SK-N-DZ (cell line): ENCODE results near the gene ARHGEF26.

Experiments
- DNase-seq: peaks from one replicate; pipeline ENCODE4 v3.0.0-alpha.2; 2015; ENCODE audit warnings: low spot score

ARHGEF26 gene

GRCh38 chr3:154250291-154250690, 129.1 kb downstream of the ARHGEF26 start:
- no peak for DNase-seq

DNA sequence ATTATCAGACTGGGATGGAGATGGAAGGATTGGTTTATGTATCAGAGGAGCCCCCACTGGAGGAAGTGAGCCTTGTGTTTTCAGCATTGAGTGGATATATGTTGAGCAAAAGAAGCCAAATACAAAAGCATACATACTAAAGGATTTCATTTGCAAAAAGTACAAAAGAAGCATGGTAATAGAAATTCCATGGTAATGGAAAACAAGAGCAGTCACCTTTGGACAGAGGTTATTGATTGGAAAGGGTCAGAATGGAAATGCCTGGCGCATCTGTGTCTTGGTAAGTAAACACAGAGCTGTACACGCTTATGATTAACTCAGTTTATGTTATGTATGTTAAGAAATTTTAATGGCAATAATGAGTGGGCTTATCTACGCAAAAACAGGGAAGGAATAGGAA, 130.4 kb downstream of the ARHGEF26 start:
- no peak for DNase-seq

DNA sequence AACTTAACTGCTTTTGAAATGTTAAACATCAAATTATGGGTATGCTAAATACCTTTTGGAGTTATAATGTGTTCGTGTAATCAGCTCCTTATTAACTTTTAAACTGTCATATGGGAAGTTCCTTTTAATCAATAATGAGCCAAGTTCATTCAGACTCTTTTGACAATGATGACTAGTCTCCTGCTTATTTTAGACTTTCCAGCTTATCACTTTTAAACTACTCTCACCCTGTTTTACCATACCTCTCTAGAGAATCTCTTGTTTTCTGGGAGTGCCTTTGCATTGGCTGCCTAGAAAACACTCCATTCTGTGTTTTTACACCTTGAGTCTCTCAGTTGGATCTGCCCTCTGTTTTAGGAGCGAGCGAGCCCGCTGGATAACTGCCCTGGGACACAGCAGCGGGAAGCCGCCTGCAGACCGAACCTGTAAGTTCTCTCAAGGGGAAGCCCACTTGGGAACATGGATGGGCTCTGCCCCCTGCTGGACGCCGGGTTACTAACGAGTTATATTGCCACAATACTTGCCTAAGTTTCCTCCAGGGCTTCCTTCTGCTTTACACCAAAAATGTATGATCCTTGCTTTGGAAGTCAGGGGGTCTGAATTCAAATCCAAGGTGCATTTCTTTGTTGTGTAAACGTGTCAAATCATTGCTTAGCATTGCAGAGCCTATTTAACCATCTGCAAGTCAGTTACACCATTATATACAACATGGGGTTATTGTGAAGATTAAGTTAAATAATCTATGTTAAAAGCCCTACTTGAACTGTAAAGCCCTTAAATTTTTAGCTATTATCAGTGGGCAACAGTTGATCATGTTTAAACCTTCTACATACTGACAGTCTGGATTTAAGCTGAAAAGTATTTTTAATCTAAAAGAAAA, 131.8 kb downstream of the ARHGEF26 start:
- DNase-seq, result peak; percentile 84

- DNase-seq, result no peak
Observed at GRCh38 chr3:154254527-154254926, 133.3 kb downstream of the ARHGEF26 start.

DNA sequence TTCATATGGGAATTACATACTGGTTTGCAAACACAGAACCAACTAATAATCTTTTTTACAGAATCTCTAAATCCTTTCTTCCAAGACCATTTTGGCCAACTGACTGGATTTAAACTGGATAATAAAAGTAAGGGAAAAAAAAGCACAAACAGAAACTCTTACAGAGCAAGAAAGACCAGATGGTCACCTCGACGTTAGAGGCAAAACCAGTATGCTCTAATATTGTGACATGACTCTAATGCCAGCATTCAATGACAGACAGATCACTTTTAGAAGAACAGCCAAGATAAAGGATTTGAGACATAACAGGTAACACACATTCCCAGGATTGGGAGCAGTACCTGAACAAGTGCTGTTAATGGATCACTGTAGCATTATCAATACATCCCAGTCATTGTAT, 152.2 kb downstream of the ARHGEF26 start:
- no peak for DNase-seq

GRCh38 chr3:154274348-154274747, 153.2 kb downstream of the ARHGEF26 start:
- DNase-seq, result no peak

DNA sequence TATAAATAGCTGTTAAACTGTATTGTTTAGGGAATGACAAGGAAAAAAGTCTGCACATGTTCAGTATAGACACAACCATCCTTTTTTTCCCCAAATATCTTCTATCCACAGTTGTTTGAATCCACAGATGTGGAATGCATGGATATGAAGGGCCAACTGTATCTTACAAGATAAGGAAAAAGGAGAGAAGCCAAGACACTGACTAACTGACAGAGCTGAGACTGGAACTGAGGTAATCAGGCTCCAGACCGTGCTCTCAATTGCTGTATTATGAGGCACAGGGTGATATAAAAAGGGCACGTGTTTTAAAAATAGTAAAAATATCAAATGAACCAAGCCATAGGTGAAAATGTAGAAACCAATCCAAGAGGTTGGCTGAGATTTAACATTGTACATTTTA, 154.1 kb downstream of the ARHGEF26 start:
- no peak for DNase-seq

DNA sequence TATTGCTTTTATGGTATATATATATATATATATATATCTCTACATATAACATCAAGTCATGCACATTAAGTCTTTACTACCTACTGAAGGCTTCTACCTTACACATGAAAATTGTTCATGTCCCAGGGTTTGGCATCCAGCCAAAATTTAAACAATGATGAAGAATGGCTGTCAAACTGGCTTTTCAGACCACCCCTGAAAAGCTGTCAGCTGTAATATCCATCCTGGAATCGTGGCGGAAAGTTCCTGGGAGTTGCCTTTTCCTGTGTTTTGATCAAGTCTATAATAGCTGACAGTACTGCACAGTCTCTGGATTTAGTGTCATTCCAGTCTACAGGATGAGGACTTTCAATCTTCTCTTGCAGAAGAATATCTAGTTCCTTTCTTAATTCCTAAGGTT, 154.8 kb downstream of the ARHGEF26 start:
- DNase-seq, result no peak

DNA sequence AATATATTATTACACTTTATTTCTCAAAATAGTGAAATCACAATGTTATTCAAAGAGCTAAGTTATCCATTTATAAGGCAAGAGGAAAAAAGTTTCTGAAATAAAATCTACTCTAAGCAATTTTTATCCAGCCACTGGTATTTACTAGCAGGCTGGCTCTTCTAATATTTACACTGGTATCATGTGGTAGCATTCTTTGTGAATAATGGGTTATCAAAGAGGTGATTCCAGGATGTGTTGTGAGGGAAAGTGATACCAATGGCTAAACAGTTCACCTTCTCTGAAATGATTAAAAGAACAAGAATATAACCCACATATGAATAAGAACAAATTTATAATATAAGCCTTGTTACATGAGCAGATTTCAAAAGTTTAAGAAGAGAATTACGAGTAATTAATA, 159.0 kb downstream of the ARHGEF26 start:
- no peak for DNase-seq

- no peak for DNase-seq
Observed at GRCh38 chr3:154285221-154285620, 164.0 kb downstream of the ARHGEF26 start.

DNA sequence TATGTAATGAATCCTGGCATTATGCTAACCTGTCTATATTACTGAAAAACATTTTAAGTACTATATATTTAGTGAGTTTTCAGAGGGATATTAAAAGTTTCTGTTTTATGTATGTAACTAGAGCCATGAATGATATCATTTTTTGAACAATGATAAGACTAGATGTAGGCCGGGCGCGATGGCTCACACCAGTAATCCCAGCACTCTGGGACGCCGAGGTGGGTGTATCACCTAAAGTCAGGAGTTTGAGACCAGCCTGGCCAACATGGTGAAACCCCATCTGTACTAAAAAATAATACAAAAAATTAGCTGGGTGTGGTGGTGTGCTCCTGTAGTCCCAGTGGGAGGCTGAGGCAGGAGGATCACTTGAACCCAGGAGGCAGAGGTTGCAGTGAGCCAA, 169.0 kb downstream of the ARHGEF26 start:
- no peak for DNase-seq

- DNase-seq, result no peak
Observed at GRCh38 chr3:154294016-154294415, 172.8 kb downstream of the ARHGEF26 start.

GRCh38 chr3:154301561-154301960, 180.4 kb downstream of the ARHGEF26 start:
- DNase-seq, result no peak

- no peak for DNase-seq
Observed at GRCh38 chr3:154304116-154304786, 183.1 kb downstream of the ARHGEF26 start.

DNA sequence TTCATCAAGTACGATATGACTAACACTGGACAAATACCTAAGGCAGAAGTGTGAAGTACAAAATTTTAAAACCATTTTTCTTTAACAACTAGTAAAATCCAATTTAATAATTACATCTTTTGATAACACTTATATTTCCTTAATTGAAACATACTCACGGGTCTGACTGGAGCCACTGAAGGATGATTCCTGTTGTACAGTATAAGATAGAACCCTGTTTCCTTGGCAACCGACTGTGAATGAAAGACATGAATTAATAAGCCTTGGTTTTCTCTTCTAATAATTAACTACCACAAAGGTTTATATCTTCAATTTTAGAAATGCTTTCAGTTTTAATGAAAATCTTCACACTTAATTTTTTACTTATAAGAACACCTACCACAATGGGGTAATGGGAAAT, 183.7 kb downstream of the ARHGEF26 start:
- DNase-seq, result no peak

DNA sequence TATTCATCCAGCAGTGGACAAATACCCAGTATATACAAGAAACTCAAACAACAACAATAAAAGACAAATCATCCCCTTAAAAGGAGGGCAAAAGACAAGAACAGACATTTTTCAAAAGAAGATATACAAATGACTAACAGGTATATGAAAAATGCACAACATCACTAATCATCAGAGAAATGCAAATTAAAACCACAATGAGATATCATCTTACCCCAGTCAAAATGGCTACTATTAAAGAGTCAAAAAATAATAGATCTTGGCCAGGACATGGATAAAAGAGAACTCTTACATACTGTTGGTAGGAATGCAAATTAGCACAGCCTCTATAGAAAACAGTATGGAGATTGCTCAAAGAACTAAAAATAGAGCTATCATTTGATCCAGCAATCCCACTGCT, 186.2 kb downstream of the ARHGEF26 start:
- DNase-seq, result no peak
